ENCODE measurements around the gene G3BP2.

The G3BP2 gene

DNA sequence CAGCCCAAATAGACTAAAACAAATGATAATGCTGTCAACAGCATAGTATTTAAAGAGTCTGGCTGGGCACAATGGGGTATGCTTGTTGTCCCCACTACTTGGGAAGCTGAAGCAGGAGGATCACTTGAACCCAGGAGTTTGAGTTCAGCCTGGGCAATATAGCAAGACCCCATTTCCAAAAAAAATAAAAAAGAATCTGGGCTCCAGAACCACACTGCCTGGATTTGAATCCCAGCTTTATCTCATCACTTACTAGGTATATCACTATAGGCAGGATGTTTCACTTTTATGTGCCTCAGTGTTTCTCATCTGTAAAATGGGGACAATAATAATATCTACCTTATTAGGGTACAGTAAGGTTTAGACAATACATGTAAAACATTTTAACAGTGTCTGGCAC lies 5.3 kb upstream of the G3BP2 start:
- no peak for TF ChIP-seq MYC (IDR thresholded peaks at IDR 0.05; ENCODE audit: low read depth, low read length)
- TF ChIP-seq, protein P1, sequence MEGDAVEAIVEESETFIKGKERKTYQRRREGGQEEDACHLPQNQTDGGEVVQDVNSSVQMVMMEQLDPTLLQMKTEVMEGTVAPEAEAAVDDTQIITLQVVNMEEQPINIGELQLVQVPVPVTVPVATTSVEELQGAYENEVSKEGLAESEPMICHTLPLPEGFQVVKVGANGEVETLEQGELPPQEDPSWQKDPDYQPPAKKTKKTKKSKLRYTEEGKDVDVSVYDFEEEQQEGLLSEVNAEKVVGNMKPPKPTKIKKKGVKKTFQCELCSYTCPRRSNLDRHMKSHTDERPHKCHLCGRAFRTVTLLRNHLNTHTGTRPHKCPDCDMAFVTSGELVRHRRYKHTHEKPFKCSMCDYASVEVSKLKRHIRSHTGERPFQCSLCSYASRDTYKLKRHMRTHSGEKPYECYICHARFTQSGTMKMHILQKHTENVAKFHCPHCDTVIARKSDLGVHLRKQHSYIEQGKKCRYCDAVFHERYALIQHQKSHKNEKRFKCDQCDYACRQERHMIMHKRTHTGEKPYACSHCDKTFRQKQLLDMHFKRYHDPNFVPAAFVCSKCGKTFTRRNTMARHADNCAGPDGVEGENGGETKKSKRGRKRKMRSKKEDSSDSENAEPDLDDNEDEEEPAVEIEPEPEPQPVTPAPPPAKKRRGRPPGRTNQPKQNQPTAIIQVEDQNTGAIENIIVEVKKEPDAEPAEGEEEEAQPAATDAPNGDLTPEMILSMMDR (IDR thresholded peaks at IDR 0.05; ENCODE audit: low read depth, low read length): no peak
- TF ChIP-seq POLR2A (IDR thresholded peaks at IDR 0.05; ENCODE audit: extremely low read depth, insufficient read length): no peak
- TF ChIP-seq, protein P2, sequence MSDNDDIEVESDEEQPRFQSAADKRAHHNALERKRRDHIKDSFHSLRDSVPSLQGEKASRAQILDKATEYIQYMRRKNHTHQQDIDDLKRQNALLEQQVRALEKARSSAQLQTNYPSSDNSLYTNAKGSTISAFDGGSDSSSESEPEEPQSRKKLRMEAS (IDR thresholded peaks at IDR 0.05; ENCODE audit: low read depth, low read length): no peak
- no peak overlapping the region for H3K4me3 ChIP-seq (ENCODE audit: low read depth, low read length)
- DNase-seq (ENCODE audit: low read depth): no peak

DNA sequence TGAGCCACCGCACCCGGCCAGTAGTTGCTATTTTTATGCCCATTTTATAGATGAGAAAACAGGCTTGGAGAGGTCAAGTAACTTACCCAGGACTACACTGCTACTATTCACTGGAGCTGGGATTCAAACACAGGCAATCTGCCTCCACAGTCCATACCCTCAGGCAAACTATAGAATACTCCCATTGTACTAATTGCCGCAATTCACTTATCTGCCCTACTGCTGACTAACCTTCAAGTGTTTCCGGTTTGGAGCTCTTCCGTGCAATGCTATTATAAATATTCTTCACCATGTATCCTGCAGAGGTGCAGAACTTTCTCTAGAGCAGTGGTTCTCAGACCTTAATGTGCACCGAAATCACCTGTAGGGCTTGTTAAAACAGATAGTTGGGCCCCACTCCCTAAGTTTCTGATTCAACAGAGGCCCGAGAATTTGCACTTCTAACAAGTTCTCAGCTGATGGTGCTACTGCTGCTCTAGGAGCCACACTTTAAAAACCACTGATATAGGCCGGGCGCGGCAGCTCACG lies 1.9 kb upstream of the G3BP2 start:
- TF ChIP-seq MYC (IDR thresholded peaks at IDR 0.05; ENCODE audit: low read depth, low read length): no peak
- TF ChIP-seq, protein P2 (IDR thresholded peaks at IDR 0.05; ENCODE audit: low read depth, low read length): no peak
- TF ChIP-seq, protein P1 (IDR thresholded peaks at IDR 0.05; ENCODE audit: low read depth, low read length): no peak
- TF ChIP-seq POLR2A (IDR thresholded peaks at IDR 0.05; ENCODE audit: extremely low read depth, insufficient read length): no peak
- no peak overlapping the region for H3K4me3 ChIP-seq (ENCODE audit: low read depth, low read length)
- no peak for DNase-seq (ENCODE audit: low read depth)

DNA sequence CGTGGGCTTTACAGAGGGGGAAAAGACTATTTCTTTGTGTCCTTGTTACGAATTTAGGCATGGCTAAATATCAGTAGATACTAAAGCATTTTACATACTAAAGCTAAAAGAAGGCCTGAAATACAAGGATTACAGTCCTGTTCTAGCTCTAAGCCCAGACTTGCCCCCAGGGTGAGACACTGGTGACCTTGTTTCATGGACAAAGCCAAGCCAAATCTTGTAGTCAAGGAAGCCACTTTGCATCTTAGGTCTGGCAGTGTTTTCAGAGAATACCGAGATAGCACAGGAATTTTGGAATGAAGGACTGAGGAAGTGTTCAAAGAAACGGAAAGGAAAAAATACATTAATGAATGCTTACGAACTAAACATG lies 733 bp upstream of the G3BP2 start:
- no peak for DNase-seq (ENCODE audit: low read depth)
- TF ChIP-seq POLR2A (IDR thresholded peaks at IDR 0.05; ENCODE audit: extremely low read depth, insufficient read length) (no peak), MYC (IDR thresholded peaks at IDR 0.05; ENCODE audit: low read depth, low read length) (no peak)
- TF ChIP-seq, protein P1 (IDR thresholded peaks at IDR 0.05; ENCODE audit: low read depth, low read length): no peak
- TF ChIP-seq, protein P2 (IDR thresholded peaks at IDR 0.05; ENCODE audit: low read depth, low read length): no peak
- peak overlapping the region; percentile 84 for H3K4me3 ChIP-seq (ENCODE audit: low read depth, low read length)

DNA sequence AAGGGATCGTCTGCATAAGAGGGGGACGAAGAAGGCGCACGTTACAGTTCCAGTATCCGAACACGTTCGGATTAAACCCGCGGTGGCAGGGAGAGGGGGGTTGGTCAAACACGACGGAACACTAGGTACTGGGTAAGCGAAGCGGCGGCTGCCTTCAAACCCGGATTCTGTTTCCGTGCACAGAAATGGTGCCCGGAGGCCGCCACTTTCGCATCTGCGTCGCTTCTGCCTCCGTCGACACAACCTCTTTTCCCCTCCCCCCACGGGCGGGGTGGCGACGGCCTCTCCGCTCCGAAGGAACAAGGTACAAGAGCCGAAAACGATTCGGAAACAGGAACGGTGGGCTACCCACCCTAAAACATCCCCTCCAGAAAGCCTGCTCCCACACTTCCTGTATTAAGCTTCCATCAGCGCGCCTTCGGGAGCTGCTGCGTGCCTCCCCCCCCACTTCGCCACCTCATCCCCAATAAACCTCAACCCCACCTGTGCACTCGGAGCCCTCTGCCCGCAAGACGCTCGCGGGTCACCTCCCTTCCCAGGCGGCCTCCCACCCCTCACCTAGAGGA lies 667 bp downstream of the G3BP2 start:
- TF ChIP-seq, protein P1 (IDR thresholded peaks at IDR 0.05; ENCODE audit: low read depth, low read length): no peak
- peak; percentile 9 for TF ChIP-seq POLR2A (IDR thresholded peaks at IDR 0.05; ENCODE audit: extremely low read depth, insufficient read length)
- H3K4me3 ChIP-seq (ENCODE audit: low read depth, low read length): peak overlapping the region; percentile 94
- DNase-seq (ENCODE audit: low read depth): peak; percentile 75

DNA sequence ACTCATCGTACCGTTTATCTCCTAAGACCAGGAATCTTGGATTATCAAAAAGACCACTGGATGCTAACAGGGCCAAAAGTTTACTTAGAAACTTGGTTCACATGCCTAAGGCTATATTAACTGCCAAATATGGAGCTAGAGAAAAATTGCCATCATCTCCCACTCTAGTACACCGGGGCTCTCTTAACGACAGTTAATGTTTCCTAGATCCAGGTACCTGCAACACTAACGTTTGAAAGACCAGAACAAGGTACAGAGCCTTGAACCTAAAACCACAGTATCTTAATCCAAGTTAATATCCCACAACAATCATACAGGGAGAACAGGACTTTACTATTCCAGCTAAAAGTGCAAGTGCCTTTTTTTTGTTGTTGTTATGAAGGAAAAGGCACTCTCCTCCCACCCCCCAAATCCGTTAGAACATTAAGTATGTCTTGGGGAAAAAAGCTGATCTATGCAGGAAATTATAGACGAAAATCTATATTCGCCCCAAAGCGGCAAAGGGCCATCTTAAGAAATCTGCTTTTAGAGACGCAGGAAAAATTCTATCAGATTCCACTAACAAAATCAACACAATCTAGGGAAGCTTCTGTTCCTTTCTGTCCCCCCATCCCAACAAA lies 1.3 kb downstream of the G3BP2 start:
- peak overlapping the region; percentile 94 for H3K4me3 ChIP-seq (ENCODE audit: low read depth, low read length)
- DNase-seq (ENCODE audit: low read depth): no peak
- TF ChIP-seq MYC (IDR thresholded peaks at IDR 0.05; ENCODE audit: low read depth, low read length): no peak
- no peak for TF ChIP-seq POLR2A (IDR thresholded peaks at IDR 0.05; ENCODE audit: extremely low read depth, insufficient read length)
- TF ChIP-seq, protein P2 (IDR thresholded peaks at IDR 0.05; ENCODE audit: low read depth, low read length): no peak
- TF ChIP-seq, protein P1 (IDR thresholded peaks at IDR 0.05; ENCODE audit: low read depth, low read length): no peak
